Hindlimb muscle (tissue), 1 donor: ENCODE results near the gene RASSF4. TPM values are rescaled to one million over a fixed set of nuclear protein-coding genes. Genes with fewer than 3 reads are reported as not detected.

ENCODE experiments used
- DNase-seq: peaks from one replicate; pipeline ENCODE4 v3.0.0-alpha.2; 2013
- polyA plus RNA-seq: library from polyadenylated mRNA; unstranded; fragments of 120-200 nt; gene quantifications from one replicate; pipeline ENCODE4 v1.2.1, GENCODE V29; 2013; ENCODE audit not compliant: insufficient read length

RASSF4 gene
- polyA plus RNA-seq, 1 donor: 68.2 TPM

DNA sequence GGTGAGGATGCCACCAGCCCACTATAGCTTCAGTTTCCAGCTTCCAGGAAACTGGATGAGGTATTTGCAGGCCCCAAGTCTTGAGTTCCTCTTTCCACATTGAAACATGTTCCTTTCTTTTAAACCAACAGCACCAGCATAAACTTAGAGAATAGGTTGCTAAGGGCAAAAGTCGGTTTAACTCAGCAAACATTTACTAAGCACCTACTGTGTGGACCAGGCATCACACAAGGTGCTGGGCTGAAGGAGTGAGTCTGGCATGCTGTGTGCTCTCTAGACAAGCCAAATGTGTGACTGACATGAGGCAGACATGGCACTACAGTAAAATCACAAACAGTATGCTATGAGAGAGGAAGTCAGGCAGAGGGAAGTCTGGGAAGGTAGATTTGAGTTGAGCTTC lies 11.0 kb upstream of the RASSF4 start:
- DNase-seq: no peak

DNA sequence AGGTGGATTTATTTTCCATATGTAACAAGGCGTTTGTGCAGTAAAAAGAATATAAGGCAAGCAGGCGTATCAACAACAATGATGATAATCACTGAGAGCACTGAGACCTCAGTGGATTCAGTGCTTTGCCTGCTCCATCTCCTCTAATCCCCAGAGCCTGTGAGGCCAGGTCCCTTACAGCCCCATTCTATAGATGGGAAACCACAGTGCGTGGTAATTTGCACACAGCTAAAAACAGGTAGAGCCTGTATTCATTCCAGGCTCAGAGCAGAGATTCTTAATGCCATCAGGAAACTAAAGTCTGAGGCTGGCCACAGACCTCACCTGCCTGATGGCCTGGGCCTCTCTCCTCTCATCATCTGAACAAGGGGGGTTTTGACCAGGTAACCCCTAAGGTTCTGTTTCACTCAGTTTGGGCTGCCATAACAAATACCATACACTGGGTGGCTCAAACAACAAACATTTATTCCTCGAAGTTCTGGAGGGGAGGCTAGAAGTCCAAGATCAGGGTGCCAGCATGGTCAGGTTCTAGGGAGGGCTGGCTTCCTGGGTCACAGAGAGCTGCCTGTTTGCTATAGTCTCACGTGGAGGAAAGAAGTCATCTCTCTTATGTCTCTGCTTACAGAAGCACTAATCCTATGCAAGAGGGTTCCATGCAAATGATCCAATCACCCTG lies 10.3 kb upstream of the RASSF4 start:
- no peak for DNase-seq

DNA sequence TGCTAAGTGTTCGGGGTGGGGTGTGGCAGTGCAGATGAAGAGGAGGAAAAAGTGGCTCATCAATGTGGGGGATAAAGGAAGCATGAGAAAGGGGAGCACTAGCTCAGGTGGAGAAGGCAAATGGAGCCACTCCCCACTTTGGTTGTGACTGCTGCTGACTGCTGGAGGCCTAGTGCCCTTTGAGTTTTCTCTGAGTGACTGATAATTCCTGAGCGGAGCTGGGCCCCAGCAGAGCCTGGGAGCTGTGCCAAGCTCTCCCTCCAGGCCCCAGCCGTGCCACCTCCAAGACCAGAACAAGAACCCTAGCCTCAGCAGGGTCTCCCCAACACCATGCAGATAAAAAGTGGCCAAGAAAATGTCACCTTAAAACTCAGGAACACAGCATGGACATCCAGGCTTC lies 9.7 kb upstream of the RASSF4 start:
- no peak for DNase-seq

DNA sequence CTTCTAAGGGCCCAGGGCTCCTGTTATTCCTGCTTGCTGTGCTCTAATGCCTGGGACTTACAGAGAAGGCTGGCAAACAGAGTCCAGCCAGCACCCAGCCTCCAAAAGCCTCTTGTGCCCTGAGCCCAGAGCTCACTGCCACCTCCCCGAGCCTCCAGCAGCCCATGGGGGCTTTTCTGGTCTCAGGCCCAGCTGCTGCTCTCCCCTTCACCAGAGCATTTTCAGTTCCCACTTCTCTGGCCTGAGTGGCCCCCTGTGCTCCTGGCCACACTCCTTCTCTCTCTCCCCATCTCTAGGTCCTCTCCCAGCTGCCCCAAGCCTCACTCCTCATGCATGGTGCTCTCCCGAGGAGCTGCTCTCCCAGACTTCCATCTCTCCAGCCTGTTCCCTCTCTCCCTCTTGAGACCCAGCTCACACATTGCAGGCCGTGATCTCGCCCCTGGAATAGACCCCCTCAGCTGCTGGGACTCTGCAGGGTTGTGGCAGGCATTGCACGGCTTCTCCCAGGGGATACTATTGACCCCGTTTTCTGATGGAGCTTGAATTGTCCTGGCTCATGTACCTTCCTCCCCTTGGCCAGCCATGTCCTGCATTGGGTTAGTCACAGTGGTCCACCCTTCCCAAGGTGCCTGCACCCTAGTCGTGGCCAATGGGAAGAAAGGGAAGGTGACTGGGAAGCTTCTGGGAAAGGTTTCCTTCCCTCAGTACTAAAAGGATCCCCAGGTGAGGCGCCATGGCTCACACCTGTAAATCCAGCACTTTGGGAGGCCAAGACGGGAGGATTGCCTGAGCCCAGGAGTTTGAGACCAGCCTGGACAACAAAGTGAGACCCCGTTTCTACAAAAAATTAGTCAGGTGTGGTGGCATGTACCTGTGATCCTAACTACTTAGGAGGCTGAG lies 9.0 kb upstream of the RASSF4 start:
- no peak for DNase-seq

DNA sequence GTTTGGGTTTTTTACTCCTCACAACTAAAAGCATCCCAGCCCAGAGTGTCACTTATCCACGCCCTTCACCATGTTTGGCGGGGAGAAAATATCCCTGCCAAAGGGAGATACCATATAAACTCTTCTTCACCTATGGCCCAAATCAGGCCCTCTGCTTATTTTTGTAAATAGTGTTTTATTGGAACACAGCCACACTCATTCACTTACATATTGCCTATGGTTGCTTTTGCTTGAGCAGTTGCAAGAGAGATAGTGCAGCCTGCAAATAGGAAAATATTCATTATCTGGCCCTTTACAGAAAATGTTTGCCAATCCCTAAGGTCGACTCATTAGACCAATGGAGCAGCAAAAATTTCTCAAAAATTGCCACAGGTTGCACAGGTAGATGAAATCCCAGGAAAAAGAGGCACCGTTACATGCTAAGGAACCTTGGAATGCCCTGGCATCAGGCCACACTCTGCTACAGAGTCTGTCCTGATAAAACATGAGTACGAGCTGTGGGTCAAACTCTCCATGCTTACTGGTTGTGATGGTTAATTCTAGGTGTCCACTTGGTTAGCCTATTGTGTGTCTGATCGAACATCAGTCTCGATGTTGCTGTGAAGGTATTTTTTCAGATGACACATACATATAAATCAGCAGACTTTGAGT lies 7.9 kb upstream of the RASSF4 start:
- DNase-seq: no peak

DNA sequence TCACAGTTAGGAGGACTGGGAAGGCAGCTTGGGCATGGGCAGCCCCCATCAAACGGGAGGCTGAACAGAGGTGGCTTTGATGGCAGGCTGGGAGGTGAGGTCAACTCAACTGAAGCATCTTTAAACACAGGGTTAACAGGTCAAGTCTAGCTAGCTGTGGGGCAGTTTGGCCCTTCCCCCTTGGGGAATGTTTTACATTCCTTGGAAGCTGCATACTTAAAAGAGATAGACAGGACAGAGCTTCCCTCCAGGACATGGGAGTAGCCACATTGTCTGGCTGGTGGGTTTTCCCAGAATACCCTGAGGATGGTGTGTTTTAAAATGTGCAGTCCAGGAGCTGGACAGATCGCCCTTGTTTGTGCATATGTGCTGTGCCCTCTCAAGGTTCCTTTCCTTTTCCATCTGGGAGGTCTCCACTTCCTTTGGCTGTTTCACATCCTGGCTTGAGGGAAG lies 6.8 kb upstream of the RASSF4 start:
- DNase-seq: no peak

DNA sequence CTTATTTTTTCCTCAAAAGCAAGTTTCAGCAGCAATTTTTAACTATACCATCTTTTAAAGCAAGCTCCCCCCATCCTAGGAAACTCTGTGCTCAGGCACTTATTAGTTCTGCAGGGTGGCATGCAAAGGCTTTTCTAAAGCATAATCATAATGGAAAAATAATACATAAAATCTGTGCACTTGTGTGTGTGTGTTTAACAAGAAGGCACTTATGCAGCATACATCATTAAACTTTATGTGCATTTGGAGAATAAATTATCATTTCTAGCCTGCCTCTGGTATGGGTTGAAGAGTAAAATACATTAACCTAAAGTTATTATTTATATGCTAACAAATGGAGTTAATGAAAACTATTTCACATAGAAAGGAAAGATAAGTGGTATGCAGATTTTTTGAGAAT lies 5.6 kb upstream of the RASSF4 start:
- no peak for DNase-seq

DNA sequence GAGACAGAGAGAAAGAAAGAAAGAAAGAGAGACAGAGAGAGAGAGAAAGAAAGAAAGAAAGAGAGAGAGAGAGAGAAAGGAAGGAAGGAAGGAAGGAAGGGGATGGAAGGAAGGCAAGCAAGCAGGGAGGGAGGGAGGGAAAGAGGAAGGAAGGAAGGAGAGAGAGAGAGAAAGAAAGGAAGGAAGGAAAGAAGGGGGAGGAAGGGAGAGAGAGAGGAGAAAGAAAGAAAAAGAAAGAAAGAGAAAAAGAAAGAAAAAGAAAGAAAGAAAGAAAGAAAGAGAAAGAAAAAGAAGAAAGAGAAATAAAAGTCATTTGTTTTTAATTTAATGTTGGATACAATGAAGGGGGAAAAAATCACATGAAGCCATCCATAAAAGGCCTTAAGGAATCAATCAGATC lies 4.6 kb upstream of the RASSF4 start:
- no peak for DNase-seq

DNA sequence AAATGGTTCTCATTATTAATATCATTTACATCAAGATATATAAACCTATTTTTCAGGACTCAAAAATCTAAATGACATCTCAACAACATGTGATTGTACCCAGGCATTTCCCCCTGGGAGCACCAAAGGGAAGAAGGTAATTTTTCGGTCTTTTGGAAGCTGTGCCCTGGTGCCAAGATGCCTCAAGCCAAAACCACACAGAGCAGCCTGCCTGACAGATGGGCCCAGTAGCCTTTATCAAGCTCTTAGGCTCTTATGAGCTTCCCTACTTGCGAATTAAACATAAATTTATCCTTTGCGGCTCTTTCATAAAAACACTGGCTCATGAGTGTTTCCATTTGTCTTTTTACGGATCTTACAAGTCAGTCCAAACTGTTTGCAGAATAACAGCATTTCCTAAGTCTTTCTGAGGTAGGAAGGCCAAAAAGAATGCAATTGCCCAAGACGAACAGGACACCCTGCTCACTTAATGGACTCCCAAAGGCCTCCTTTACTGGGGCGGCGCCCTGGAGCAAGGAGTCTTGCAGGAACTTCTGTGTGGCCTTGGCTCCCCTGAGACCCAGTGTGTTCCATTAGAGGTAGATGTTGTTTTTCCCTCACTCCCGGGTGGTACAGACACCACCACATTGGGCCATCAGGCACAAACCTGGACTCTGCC lies 4.1 kb upstream of the RASSF4 start:
- no peak for DNase-seq

DNA sequence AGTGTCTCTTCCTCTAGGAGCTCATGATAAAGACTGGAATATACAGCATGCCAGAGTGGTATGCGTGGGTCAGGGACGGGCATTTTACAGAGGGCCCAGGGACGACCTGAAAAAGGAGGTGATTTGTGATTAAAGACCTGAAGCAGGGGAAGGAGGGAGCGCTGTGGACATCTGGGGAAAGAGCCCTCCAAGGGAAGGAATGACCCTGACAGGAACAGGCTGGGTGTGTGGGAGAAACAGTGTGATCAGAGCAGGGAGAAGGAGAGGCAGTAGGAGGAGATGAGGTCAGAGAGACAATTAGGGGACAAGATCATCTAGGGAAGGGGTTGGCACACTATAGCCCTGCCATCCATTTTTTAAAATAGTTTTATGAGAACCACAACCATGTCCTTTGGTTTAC lies 3.4 kb upstream of the RASSF4 start:
- DNase-seq: no peak

DNA sequence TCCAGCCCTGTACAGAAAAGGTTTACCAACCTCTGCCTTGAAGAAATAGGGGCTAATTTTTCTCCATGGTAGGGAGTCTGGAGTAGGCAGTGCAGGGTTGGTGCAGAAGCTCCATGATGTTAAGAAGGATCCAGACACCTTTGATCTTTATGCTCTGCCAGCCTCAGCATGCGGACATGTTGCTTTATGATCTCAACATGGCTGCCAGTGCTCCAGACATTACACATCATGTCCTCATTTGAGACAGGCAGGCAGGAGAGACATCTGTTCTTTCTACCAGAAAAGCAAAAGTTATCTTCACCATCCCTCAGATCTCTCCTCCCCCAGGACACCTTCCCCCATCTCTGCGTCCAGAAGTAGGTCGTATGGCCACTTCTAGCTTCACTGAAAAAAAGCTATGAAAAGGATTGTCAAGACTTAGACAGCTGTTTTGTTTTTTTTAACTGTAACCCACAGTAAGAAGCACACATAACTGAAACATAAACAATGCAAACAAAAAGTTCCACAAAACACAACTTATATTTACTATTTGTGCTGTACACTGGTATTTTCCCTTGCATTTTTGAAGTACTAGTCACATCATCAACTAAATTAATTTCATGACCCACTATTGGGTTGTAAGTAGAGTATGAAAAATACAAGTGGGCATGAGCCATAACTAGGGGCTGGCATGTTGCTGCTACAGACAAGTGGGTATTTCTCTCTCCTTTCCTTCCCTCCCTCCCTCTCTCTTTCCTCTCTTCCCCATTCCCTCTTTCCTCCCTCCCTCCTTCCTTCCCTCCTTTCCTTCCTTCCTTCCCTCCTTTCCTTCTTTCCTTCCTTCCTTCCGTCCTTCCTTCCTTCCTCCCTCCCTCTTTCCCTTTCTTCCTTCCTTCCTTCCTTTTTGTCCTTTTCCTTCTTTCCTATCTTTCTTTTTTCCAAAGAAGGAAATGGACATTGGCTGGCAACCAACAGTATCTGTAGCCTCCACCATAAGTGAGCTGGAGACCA lies 2.6 kb upstream of the RASSF4 start:
- DNase-seq: no peak

DNA sequence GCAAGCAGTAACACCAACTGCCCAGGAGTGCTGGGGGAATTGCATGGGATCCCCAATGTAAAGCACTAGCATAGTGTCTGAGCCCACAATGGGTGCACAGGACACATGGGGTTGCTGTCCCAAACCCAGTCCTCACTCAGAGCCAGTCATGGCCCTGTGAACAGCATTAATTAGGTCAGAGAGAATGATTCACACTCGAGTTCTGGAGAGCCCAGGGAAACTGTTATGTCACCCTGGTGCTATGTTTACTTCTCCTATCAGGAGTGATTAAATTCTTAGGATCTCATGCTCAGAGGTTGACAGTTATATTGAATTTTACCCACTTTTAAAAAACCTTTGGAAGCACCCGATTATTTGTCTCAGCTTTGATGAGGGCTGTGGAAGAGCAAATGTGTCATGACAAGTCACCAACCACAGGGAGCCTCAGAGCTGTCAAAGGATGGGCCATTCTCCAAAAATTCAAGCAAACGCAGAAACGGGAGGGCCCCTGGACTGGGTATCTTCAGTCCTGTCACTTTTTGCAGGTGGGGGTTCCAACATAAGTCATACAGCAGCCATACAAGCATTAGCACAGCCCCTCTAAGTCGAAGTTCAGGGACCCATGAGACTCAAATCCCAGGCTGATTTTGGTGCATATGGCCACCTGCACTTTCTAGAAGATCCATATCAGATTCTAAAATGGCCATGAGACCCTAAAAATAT lies 1.3 kb upstream of the RASSF4 start:
- no peak for DNase-seq

DNA sequence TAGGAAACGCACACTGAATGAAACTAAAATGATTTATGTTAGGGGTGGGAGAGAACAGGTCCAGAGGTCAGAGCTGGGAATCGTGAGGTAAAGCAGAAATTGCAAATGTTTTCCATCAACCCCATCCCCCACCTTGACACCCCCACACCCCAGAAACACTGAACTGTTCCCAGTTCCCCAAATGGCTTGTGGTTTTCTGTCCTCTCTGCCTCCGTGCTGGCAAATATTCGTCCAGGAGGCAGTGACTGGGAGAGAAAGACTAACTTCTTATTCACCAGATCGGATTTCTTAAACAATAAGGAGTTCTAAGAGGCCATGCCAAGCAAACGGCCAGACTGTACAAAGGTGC lies 730 bp upstream of the RASSF4 start:
- no peak for DNase-seq

DNA sequence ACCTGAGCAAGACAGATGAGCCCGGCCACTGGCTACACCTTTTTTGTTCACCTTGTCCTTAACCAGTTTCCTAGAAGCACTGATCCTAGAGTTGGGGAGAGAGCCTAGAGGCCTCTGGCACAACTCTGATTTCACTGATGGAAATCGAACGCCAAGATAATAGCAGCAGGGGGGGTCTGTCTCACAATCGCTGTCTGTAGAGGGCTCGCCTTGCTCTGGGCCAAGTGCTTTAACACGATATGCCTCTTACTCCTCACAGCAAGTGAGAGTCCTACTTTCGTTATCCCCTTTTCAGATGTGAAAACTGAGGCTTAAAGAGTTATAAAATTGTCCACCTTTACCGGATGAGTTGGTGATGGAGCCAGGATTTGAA lies 472 bp downstream of the RASSF4 start:
- no peak for DNase-seq

DNA sequence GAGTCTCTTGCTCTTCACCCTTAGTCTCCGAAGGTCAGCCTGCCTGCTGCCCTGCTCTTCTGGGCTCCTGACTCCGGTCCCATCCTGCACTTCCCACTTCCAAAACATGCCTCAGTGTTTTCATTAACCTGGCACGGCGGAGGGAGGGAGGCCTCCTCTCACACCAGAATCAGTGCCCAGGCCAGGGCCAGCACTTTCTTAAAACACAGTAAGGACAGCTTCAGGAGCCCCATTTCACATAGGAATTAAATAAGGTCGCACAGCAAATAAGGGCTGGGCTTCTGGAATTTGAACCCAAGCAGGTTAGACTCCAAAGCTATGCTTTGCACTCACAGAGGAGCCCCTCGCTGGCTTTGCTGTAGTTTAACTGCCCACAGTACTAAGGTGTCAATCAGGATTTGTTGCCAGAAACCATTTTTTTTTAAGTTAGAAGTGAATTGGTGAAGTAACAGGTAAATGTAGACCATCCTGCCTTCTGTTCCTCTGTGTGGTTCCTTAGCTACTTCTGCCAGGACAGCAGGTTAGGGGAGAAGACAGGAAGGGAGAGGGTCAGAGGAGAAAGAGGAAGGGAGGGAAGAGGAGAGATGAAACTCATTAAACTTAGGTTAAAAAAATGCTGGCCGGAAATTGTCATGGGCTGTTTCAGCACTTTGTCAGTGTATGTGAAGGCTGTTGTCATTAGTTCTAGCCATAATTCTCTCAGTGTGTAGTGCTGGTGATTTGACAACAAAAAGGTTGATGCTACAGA lies 1.1 kb downstream of the RASSF4 start:
- no peak for DNase-seq

DNA sequence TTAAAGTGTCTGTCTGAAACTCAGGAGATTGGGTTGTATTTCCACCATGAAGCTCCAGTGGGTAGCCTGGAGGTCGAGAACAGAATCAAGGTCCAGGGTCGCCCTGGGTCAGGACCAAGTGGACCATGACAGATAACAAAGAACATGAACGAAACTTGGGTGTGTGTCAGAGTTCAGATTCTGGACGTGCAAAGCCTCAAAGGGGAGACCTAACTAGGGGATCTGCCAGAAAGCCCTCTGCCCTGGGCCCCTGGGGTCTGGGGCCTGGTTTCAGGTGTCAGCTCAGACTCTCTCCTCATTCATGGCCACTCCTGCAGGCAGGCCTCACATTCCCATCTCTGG lies 1.6 kb downstream of the RASSF4 start:
- no peak for DNase-seq

DNA sequence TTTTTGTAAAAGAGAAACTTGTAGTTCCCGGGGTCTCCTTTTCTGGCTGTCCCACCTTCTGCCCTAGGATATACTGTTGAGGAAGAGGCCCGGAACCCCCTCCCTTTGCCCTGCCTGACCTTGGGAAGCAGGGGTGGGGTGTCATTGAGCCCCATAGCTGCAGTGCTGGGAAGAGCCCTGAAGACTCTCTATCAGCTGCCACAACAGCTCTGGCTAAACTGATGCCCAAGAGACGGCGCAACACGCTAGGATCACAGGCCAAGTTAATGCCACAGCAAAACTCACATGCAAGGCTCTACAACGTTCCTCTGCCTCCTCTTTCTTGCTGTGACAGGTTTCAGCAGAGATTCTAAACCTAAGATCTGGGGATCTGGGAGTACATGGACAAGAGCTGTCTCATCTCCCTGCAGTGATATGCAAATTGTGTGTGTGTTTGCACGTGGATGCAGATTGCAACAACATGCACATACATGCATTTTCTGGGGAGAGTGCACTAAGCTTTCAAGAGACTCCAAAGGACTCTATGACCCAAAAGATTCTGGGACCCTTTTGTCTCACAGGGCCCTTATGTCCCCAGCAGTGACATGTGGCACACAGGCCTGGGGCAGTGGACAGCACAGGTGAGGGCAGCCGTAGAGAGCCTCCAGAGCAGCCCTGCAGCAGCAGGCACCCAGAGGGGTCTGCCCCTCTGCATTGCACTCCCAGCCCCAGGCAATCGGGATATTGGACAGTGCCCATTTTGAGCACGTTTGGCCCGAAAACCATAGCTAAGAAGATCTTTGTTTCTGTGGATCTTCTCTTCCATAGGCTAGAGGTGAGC lies 2.5 kb downstream of the RASSF4 start:
- DNase-seq: no peak

DNA sequence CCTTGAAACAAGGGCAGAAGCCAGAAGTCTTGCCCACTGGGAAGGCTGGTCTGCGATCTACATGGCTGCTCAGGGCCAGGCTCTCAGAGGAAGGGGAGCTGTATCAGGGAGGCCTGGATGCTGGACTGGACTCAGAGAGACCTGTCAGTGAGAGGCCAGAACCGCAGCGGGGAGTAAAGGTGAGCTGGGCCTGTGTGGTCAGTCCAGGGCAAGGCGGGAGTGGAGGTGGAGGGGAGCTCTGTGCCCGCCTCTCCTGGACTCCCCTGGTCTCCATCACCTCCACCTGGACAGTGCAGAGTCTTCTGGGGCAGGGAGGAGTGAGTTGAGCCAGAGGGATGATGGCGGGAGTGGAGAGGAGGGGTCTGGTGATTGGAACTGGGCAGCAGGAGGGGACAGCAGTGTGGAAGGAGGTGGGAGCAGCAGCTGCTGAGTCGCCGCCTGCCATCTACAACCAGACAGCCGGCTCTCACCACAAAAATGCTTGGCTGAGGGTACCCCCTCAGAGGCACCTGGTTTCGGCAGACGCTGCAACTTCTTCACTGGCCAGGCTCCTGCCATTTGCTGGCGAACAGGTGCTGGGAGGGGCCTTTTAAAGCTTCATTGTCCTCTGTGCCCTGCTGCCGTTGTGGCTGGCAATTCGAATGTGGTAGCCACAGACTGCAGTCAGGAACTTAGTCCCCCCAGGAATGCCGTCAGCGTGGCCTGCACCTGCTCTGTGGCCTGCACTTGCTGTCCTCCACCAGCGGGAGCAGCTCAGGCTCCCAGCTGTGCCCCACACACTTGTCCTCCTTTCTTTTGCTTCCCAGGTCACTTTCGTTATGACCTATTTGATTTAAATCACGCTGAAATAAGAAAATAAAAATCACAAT lies 3.5 kb downstream of the RASSF4 start:
- DNase-seq: no peak
